SK-N-SH (cell line): Measurements from ENCODE around the gene FBXO7. TPM values are rescaled to one million over a fixed set of nuclear protein-coding genes. Genes with fewer than 3 reads are reported as not detected.

Experiments used
- CTCF ChIA-PET: fragments of 300-600, 350-600 bp; formaldehyde crosslinking; extraction: SDS; loops from one replicate; lab custom pipeline; 2021; lab: Yijun Ruan, JAX
- POLR2A ChIA-PET: fragments of 350-600 bp; sonication (Branson Sonifier 250); formaldehyde crosslinking; extraction: SDS; loops from one replicate; lab custom pipeline; 2020; ENCODE audit warnings: antibody characterized with exemption, inconsistent platforms; lab: Yijun Ruan, JAX
- DNase-seq: peaks from one replicate; pipeline ENCODE4 v3.0.0; 2012
- H2AFZ ChIP-seq: fragments of 200-600 bp; sonication (generic); 2 replicates; pipeline ENCODE4 v1.8.1; 2016; ENCODE audit warnings: antibody characterized with exemption, mild to moderate bottlenecking, low read depth
- H3F3A ChIP-seq: fragments of 200-600 bp; sonication (generic); replicated peaks from 2 replicates; pipeline ENCODE3; 2016; ENCODE audit warnings: antibody characterized with exemption, mild to moderate bottlenecking; ENCODE audit not compliant: insufficient read depth
- H3K27ac ChIP-seq, 2 experiments: fragments of 200-500 bp in 1 of 2; fragments of 200-600 bp in 1 of 2; sonication (Bioruptor generic) in 1 of 2; sonication (generic), shearing (Covaris generic) in 1 of 2; 2 replicates each; pipeline versions ENCODE4 v1.5.1 to v1.6.1; 2014 to 2016; ENCODE audit warnings: low read depth in 2 of 2, inconsistent platforms in 1 of 2, low read length in 1 of 2, mild to moderate bottlenecking in 1 of 2, mixed read lengths in 1 of 2
- H3K27me3 ChIP-seq: fragments of 200-600 bp; sonication (generic), shearing (Covaris generic); 2 replicates; pipeline ENCODE4 v1.6.1; 2016; ENCODE audit warnings: mixed run types; ENCODE audit not compliant: insufficient read depth
- H3K36me3 ChIP-seq, 2 experiments: fragments of 200-500 bp in 1 of 2; fragments of 200-600 bp in 1 of 2; sonication (Bioruptor generic) in 1 of 2; sonication (generic) in 1 of 2; replicated peaks in 1 of 2; 2 replicates each; pipeline versions ENCODE3 to v1.5.1; 2014 to 2016; ENCODE audit warnings: low read length in 1 of 2, mild to moderate bottlenecking in 1 of 2; ENCODE audit not compliant: insufficient read depth in 2 of 2, control insufficient read depth in 1 of 2
- H3K4me1 ChIP-seq, 2 experiments: fragments of 200-500 bp in 1 of 2; fragments of 200-600 bp in 1 of 2; sonication (Bioruptor generic) in 1 of 2; sonication (generic), shearing (Covaris generic) in 1 of 2; 2 replicates each; pipeline versions ENCODE4 v1.5.1 to v1.6.1; 2014 to 2016; ENCODE audit warnings: low read depth in 1 of 2, low read length in 1 of 2, mixed run types in 1 of 2; ENCODE audit not compliant: insufficient read depth in 2 of 2, control insufficient read depth in 1 of 2
- H3K4me2 ChIP-seq: fragments of 200-600 bp; sonication (generic), shearing (Covaris generic); 2 replicates; pipeline ENCODE4 v1.6.1; 2017; ENCODE audit warnings: mixed run types
- H3K4me3 ChIP-seq, 2 experiments: fragments of 200-500 bp in 1 of 2; fragments of 200-600 bp in 1 of 2; sonication (Bioruptor generic) in 1 of 2; sonication (generic), shearing (Covaris generic) in 1 of 2; 2 replicates each; pipeline versions ENCODE4 v1.5.1 to v1.8.1; 2014 to 2016; ENCODE audit warnings: low read depth in 2 of 2, inconsistent platforms in 1 of 2, low read length in 1 of 2, mild to moderate bottlenecking in 1 of 2, mixed read lengths in 1 of 2, moderate library complexity in 1 of 2
- H3K79me2 ChIP-seq: fragments of 200-600 bp; sonication (generic); 2 replicates; pipeline ENCODE4 v1.8.1; 2017; ENCODE audit warnings: mild to moderate bottlenecking; ENCODE audit not compliant: insufficient read depth
- H3K9ac ChIP-seq: fragments of 200-600 bp; sonication (generic); 2 replicates; pipeline ENCODE4 v1.6.1; 2017; ENCODE audit warnings: mixed run types
- H3K9me2 ChIP-seq: fragments of 200-600 bp; sonication (generic); 2 replicates; pipeline ENCODE4 v1.6.1; 2017; ENCODE audit warnings: mixed run types
- H3K9me3 ChIP-seq: fragments of 200-600 bp; sonication (generic); 2 replicates; pipeline ENCODE4 v1.6.1; 2017; ENCODE audit warnings: mixed run types, mild to moderate bottlenecking, moderate library complexity
- H4K20me1 ChIP-seq: fragments of 200-600 bp; sonication (generic); 2 replicates; pipeline ENCODE4 v1.6.1; 2017; ENCODE audit warnings: mild to moderate bottlenecking, mixed run types; ENCODE audit not compliant: insufficient read depth
- CTCF ChIP-seq: fragments of 200-600 bp; sonication (generic); IDR thresholded peaks from 2 replicates; pipeline ENCODE4 v1.6.1; 2017; ENCODE audit warnings: antibody characterized with exemption, mild to moderate bottlenecking, moderate library complexity
- ELF1 ChIP-seq: IDR thresholded peaks from 2 replicates; pipeline ENCODE4 v1.4.0; 2012
- EP300 ChIP-seq, 2 experiments: IDR thresholded peaks; 2 replicates each; pipeline versions ENCODE4 v1.4.0 to v1.6.1; 2012; ENCODE audit warnings: borderline replicate concordance in 1 of 2, low read depth in 1 of 2, low read length in 1 of 2
- FOXJ3 ChIP-seq: sonication (generic); formaldehyde crosslinking; IDR thresholded peaks from 2 replicates; pipeline ENCODE4 v1.5.1; 2020; ENCODE audit warnings: mild to moderate bottlenecking, missing genetic modification reagents
- FOXM1 ChIP-seq: IDR thresholded peaks from 2 replicates; pipeline ENCODE4 v1.4.0; 2012; ENCODE audit warnings: low read depth, mild to moderate bottlenecking
- GABPA ChIP-seq: IDR thresholded peaks from 2 replicates; pipeline ENCODE4 v1.4.0; 2012; ENCODE audit warnings: low read depth, mild to moderate bottlenecking
- GATA2 ChIP-seq: sonication (generic); formaldehyde crosslinking; IDR thresholded peaks from 2 replicates; pipeline ENCODE4 v1.5.0; 2020; ENCODE audit warnings: mild to moderate bottlenecking, missing genetic modification reagents
- MEF2A ChIP-seq: IDR thresholded peaks from 2 replicates; pipeline ENCODE4 v1.4.0; 2012; ENCODE audit warnings: low read depth, borderline replicate concordance
- RCOR1 ChIP-seq: fragments of 150-350 bp; IDR thresholded peaks from 2 replicates; pipeline ENCODE4 v1.6.1; 2017; ENCODE audit warnings: antibody characterized with exemption, low read length
- RXRA ChIP-seq: IDR thresholded peaks from 2 replicates; pipeline ENCODE4 v1.4.0; 2012; ENCODE audit warnings: low read depth, mild to moderate bottlenecking, borderline replicate concordance
- SMC3 ChIP-seq: IDR thresholded peaks from 2 replicates; pipeline ENCODE4 v1.6.1; 2012; ENCODE audit warnings: low read depth, low read length, improper control_type of control experiment
- TAF1 ChIP-seq: IDR thresholded peaks from 2 replicates; pipeline ENCODE4 v1.6.1; 2012; ENCODE audit warnings: low read depth, mild to moderate bottlenecking, low read length, moderate library complexity, borderline replicate concordance
- TCF12 ChIP-seq: IDR thresholded peaks from 2 replicates; pipeline ENCODE4 v1.4.0; 2012
- TEAD4 ChIP-seq: IDR thresholded peaks from 2 replicates; pipeline ENCODE4 v1.4.0; 2012; ENCODE audit warnings: mild to moderate bottlenecking, borderline replicate concordance; ENCODE audit not compliant: insufficient read depth
- WGBS: methylation state at CpG from one replicate; pipeline ENCODE4 v1.1.6; 2017; ENCODE audit warnings: low lambda C conversion rate; 5-methylcytosine and 5-hydroxymethylcytosine counted together
- polyA plus RNA-seq, 3 experiments: library from polyadenylated mRNA; depleted of rRNA; stranded (reverse); fragments of >200 nt; gene quantifications; 2 replicates each; pipeline ENCODE4 v1.2.3, GENCODE V29; 2012
- TF ChIP-seq, protein P1 (sequence below): fragments of 150-350 bp; IDR thresholded peaks from 2 replicates; pipeline ENCODE4 v1.6.1; 2017; ENCODE audit warnings: antibody characterized with exemption, low read length, low read depth, borderline replicate concordance

FBXO7 gene
- polyA plus RNA-seq, 1 of the 3 experiments (the other 2 are of a cell fraction), result 77.3 TPM

GRCh38 chr22:32462452-32462851 lies 12.2 kb upstream of the FBXO7 start (continued):
- TF ChIP-seq, protein P1, sequence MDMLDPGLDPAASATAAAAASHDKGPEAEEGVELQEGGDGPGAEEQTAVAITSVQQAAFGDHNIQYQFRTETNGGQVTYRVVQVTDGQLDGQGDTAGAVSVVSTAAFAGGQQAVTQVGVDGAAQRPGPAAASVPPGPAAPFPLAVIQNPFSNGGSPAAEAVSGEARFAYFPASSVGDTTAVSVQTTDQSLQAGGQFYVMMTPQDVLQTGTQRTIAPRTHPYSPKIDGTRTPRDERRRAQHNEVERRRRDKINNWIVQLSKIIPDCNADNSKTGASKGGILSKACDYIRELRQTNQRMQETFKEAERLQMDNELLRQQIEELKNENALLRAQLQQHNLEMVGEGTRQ, result no peak
- TF ChIP-seq TCF12 (no peak), GABPA (no peak)
- TF ChIP-seq, all 33 proteins: peak for 0

- POLR2A ChIA-PET, result no interaction called here
- no peak for DNase-seq
- TF ChIP-seq GABPA, result no peak
- no peak for TF ChIP-seq RXRA
- TF ChIP-seq CTCF, result no peak
- no peak for TF ChIP-seq GATA2 (CRISPR knock-in tag)
- no peak for TF ChIP-seq FOXM1
- TF ChIP-seq RCOR1, result no peak
- TF ChIP-seq EP300 (IDR thresholded peaks at IDR 0.05; ENCODE audit: borderline replicate concordance in 1 of 2, low read depth in 1 of 2, low read length in 1 of 2), result no peak
- no peak for TF ChIP-seq ELF1
- no peak for TF ChIP-seq TCF12
These were observed 8.9 kb upstream of the FBXO7 start for GRCh38 chr22:32465661-32466060.

GRCh38 chr22:32466496-32466895 lies 8.1 kb upstream of the FBXO7 start:
- ChIA-PET CTCF (no interaction called here), POLR2A (no interaction called here)
- Histone ChIP-seq H3K4me3 (no peak overlapping the region), H3F3A (peaks cover 4% of the 10 kb centered on the region), H3K27me3 (no peaks in the 10 kb centered on the region), H3K27ac (no peak overlapping the region), H3K4me1 (peaks cover 0 to 15% of the 10 kb centered on the region in 2 experiments; a peak in 2 of 4 replicates), H3K79me2 (no peaks in the 10 kb centered on the region), H3K9ac (no peak overlapping the region), H4K20me1 (no peaks in the 10 kb centered on the region), H2AFZ (no peak overlapping the region), H3K9me2 (no peaks in the 10 kb centered on the region), H3K9me3 (no peaks in the 10 kb centered on the region), H3K4me2 (no peak overlapping the region), H3K36me3 (no peaks in the 10 kb centered on the region)
- no peak for DNase-seq
- no peak for TF ChIP-seq TEAD4
- TF ChIP-seq SMC3, result no peak
- TF ChIP-seq MEF2A, result no peak
- TF ChIP-seq TAF1, result no peak
- TF ChIP-seq FOXJ3, result no peak
- 77% methylated on average over 8 of the region's 8 CpGs for WGBS

More at GRCh38 chr22:32465661-32466060, 8.9 kb upstream of the FBXO7 start:
- CTCF ChIA-PET, result no interaction called here
- 79% methylated on average over 3 of the region's 3 CpGs for WGBS
- Histone ChIP-seq H2AFZ (no peak overlapping the region), H4K20me1 (no peaks in the 10 kb centered on the region), H3K27ac (no peak overlapping the region), H3K9me2 (no peaks in the 10 kb centered on the region), H3K79me2 (no peaks in the 10 kb centered on the region), H3K36me3 (no peaks in the 10 kb centered on the region), H3K9ac (no peak overlapping the region), H3K4me3 (no peak overlapping the region), H3K4me2 (no peak overlapping the region), H3K9me3 (no peaks in the 10 kb centered on the region), H3K27me3 (no peaks in the 10 kb centered on the region), H3K4me1 (peaks cover 0 to 15% of the 10 kb centered on the region in 2 experiments; a peak in 2 of 4 replicates), H3F3A (peaks cover 4% of the 10 kb centered on the region)
